Lower lobe of right lung (tissue), 2 donors: Measurements from ENCODE around the gene SHLD2. TPM values are rescaled to one million over a fixed set of nuclear protein-coding genes. Genes with fewer than 3 reads are reported as not detected.
"Not testable (repeated sequence)": the region's sequence is repeated elsewhere in the genome, so short reads cannot be mapped to it uniquely, and the experiment has no call there.

Experiments used
- ATAC-seq, 2 donors: fragments of 200-7000 bp; cut with Tn5 transposase; one replicate each; pipeline ENCODE4 v1.9.1; 2020 to 2022; ENCODE audit warnings: mild to moderate bottlenecking in 2 of 2, moderate library complexity in 2 of 2
- DNase-seq: peaks from one replicate; pipeline ENCODE4 v3.0.0-alpha.2; 2020
- H3K27ac ChIP-seq: fragments of 200-600 bp; one replicate; pipeline ENCODE4 v1.8.0; 2022
- H3K27me3 ChIP-seq: fragments of 200-600 bp; one replicate; pipeline ENCODE4 v1.8.0; 2022; ENCODE audit warnings: low read depth
- H3K36me3 ChIP-seq: fragments of 200-600 bp; one replicate; pipeline ENCODE4 v1.8.0; 2022; ENCODE audit warnings: mild to moderate bottlenecking
- H3K4me1 ChIP-seq: fragments of 200-600 bp; one replicate; pipeline ENCODE4 v1.8.0; 2022
- H3K4me3 ChIP-seq: fragments of 200-600 bp; one replicate; pipeline ENCODE4 v1.8.0; 2022; ENCODE audit warnings: mild to moderate bottlenecking
- H3K9me3 ChIP-seq: fragments of 200-600 bp; one replicate; pipeline ENCODE4 v1.8.0; 2022
- intact Hi-C: fragments of 100-400 bp; cut with DNase I; formaldehyde crosslinking; loops from one replicate; pipeline ENCODE4 v1.11.0; 2022
- total RNA-seq: library from RNA; stranded (reverse); fragmentation: NEBNext Ultra II Directional; extraction: Animal tissue kit (Norgen Biotek cat#: 25700); gene quantifications from one replicate; pipeline ENCODE4 v1.2.1, GENCODE V29; 2021
- donor health status: DM: no; HTN: yes; CAD: no; lungs with severe emphysema.

Gene SHLD2
- total RNA-seq, 1 donor from 2014 or later: 23.2 TPM

- H3K4me1 ChIP-seq, H3K4me3 ChIP-seq, DNase-seq, intact Hi-C loops, H3K27me3 ChIP-seq, H3K9me3 ChIP-seq, ATAC-seq, H3K27ac ChIP-seq: not testable (repeated sequence)
- H3K36me3 ChIP-seq: peaks cover 20% of the 10 kb centered on the region
Observed at GRCh38 chr10:87191841-87192240, 96.8 kb downstream of the SHLD2 start.

DNA sequence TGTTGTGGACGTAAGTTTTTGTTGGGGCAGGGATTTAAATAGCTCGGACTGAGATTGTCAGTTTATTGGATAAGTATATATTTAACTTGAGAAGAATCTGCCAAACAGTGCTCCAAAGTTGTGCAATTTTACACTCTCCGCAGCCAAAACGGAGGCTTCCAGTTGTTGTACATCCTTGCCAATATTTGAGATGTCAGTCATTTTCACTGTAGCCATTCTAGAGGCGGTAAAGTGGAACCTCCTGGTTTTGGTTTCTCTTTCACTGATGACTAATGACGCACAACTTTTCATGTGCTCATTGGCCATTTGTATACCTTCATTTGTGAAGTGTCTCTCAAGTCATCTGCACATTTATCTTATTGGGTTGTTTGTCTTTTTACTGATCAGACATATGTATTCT lies 105.9 kb downstream of the SHLD2 start:
- H3K27ac ChIP-seq, intact Hi-C loops, H3K4me1 ChIP-seq, DNase-seq, H3K9me3 ChIP-seq, H3K36me3 ChIP-seq, H3K27me3 ChIP-seq: not testable (repeated sequence)
- peak overlapping the region; percentile 31 for H3K4me3 ChIP-seq
- ATAC-seq: peak; percentile 46 to 76

- H3K36me3 ChIP-seq, intact Hi-C loops, H3K9me3 ChIP-seq, H3K27ac ChIP-seq, H3K27me3 ChIP-seq, H3K4me3 ChIP-seq, DNase-seq, H3K4me1 ChIP-seq: not testable (repeated sequence)
- ATAC-seq: peak; percentile 12 to 49
Observed at GRCh38 chr10:87204801-87205200, 109.8 kb downstream of the SHLD2 start.

GRCh38 chr10:87206922-87207321 lies 111.9 kb downstream of the SHLD2 start:
- H3K9me3 ChIP-seq, ATAC-seq, intact Hi-C loops, H3K4me3 ChIP-seq, H3K27me3 ChIP-seq, DNase-seq, H3K36me3 ChIP-seq, H3K4me1 ChIP-seq, H3K27ac ChIP-seq: not testable (repeated sequence)

GRCh38 chr10:87210309-87210708 lies 115.3 kb downstream of the SHLD2 start:
- H3K9me3 ChIP-seq, H3K27me3 ChIP-seq, ATAC-seq, DNase-seq, intact Hi-C loops, H3K36me3 ChIP-seq, H3K27ac ChIP-seq, H3K4me3 ChIP-seq, H3K4me1 ChIP-seq: not testable (repeated sequence)

GRCh38 chr10:87211848-87212247 lies 116.8 kb downstream of the SHLD2 start:
- DNase-seq, H3K4me1 ChIP-seq, intact Hi-C loops, H3K4me3 ChIP-seq, H3K9me3 ChIP-seq, ATAC-seq, H3K36me3 ChIP-seq, H3K27me3 ChIP-seq, H3K27ac ChIP-seq: not testable (repeated sequence)

DNA sequence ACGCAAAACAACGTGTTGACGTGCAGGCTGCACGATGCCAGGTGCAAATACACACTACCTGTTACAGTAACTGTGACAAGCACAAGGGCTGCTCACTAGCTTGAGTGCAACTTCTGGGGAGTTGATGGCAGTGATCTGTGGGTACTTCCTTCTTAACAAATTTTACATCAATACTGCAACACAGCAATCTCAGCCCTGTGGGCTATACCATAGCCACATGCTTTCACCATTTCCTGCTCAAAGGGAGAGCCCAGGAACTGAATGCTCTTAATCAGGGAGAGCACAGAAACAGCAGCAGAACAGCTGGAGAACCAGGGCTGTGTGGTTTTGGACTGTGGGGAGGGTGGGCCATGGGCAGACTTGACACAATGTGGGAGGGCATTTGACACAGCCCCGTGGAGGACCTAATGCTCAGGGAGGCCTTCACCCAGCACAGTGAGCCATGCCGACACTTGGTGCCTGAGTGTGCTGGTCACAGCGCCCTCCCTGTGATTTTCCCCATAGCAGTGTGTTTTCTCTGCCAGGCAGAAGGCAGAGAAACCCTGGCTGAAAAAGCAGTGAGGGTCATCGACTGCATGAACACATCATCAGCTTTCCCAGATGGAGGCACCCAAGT lies 118.3 kb downstream of the SHLD2 start:
- H3K27ac ChIP-seq, H3K36me3 ChIP-seq, intact Hi-C loops, H3K4me3 ChIP-seq, H3K9me3 ChIP-seq, H3K4me1 ChIP-seq, H3K27me3 ChIP-seq, DNase-seq: not testable (repeated sequence)
- peak; percentile 9 to 47 for ATAC-seq

DNA sequence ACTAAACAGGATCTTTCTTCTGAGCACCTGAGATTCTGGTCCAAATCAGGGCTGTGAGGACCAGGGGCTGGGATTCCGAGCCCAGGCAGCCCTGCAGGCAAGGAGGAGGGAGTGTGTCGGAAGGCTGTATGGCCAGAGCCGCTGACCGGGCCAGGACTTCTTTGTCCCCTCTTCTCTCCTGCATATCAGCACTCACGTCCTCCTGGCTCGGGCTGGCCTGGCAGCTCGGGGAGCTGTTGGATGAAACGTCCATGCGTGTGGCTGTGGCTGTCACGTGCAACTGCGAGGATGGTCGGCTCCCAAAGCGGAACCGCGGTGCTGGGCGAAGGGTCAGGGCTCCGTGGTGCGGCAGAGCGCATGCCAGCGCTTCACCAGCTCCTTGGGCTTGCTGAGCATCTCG lies 118.8 kb downstream of the SHLD2 start:
- ATAC-seq: peak in 1 of 2 donors; percentile 15
- intact Hi-C loops, H3K9me3 ChIP-seq, H3K4me1 ChIP-seq, DNase-seq, H3K27me3 ChIP-seq, H3K36me3 ChIP-seq, H3K27ac ChIP-seq, H3K4me3 ChIP-seq: not testable (repeated sequence)

GRCh38 chr10:87216120-87216519 lies 121.1 kb downstream of the SHLD2 start:
- ATAC-seq: peak; percentile 57 to 73
- H3K27ac ChIP-seq: peak overlapping the region; percentile 31
- H3K36me3 ChIP-seq, H3K4me1 ChIP-seq, H3K4me3 ChIP-seq, H3K27me3 ChIP-seq, intact Hi-C loops, H3K9me3 ChIP-seq: not testable (repeated sequence)
- peak; percentile 54 for DNase-seq

DNA sequence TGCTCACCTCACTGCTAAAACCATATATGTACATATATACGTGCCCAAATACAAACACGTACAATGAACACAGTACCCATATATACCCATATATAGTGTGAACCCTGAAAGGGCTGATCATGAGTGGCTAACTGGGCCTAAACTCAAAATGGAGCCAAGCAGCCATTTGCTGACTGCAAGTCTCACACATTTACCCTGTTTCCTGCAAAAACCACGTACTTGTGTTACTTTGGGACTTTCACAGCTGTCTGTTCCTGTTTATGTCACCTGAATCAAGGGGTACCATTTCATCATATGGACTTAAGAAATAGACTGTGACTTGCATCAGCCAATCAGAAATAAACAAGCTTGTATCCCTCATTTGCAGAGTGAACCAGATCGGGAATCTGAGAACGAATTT lies 124.4 kb downstream of the SHLD2 start:
- ATAC-seq, H3K9me3 ChIP-seq, intact Hi-C loops, H3K4me3 ChIP-seq, DNase-seq, H3K4me1 ChIP-seq, H3K36me3 ChIP-seq, H3K27me3 ChIP-seq, H3K27ac ChIP-seq: not testable (repeated sequence)

- H3K9me3 ChIP-seq, H3K27ac ChIP-seq, H3K4me3 ChIP-seq, ATAC-seq, DNase-seq, intact Hi-C loops, H3K27me3 ChIP-seq, H3K36me3 ChIP-seq, H3K4me1 ChIP-seq: not testable (repeated sequence)
Observed at GRCh38 chr10:87222789-87223188, 127.8 kb downstream of the SHLD2 start.

GRCh38 chr10:87225148-87225547 lies 130.1 kb downstream of the SHLD2 start, which contains the start of gene NUTM2A:
Gene NUTM2A (plus strand): TSS chr10:87225448. CDS start chr10:87225831, 383 bp downstream.
- DNase-seq, H3K9me3 ChIP-seq, H3K27ac ChIP-seq, H3K4me3 ChIP-seq, H3K27me3 ChIP-seq, H3K4me1 ChIP-seq, ATAC-seq, H3K36me3 ChIP-seq, intact Hi-C loops: not testable (repeated sequence)

DNA sequence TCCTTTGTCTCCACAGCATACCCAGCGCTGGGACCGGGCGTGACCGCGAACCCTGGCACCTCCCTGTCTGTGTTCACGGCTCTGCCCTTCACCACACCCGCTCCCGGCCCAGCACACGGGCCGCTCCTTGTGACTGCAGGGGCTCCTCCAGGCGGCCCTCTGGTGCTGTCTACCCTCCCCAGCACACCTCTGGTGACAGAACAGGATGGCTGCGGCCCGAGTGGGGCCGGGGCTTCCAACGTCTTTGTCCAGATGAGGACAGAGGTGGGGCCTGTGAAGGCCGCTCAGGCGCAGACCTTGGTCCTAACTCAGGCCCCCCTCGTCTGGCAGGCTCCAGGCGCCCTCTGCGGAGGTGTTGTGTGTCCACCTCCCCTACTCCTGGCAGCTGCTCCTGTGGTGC lies 133.2 kb downstream of the SHLD2 start:
- DNase-seq, H3K27me3 ChIP-seq, H3K27ac ChIP-seq, H3K4me3 ChIP-seq, ATAC-seq, H3K9me3 ChIP-seq, H3K36me3 ChIP-seq, intact Hi-C loops, H3K4me1 ChIP-seq: not testable (repeated sequence)

DNA sequence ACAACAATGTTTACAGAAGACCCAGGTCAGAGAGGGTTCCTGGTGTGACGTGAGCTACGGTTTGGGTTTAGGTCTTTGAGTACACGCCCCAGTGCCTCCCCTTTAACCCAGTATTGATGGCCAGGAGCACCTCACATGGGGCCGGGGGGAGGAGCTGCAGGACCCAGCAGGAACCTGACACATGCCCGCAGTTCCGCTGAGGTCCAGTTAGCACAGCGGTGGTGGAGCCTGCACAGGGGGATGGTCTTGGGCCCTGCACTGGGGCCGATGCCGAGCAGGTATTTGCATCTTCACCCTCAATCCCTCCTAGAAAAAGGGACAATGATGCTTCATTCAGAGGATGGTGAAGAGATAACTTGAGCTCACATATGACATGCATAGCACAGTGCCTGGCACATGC lies 134.2 kb downstream of the SHLD2 start:
- H3K36me3 ChIP-seq, H3K27ac ChIP-seq, H3K4me1 ChIP-seq, H3K9me3 ChIP-seq, intact Hi-C loops, H3K4me3 ChIP-seq, H3K27me3 ChIP-seq, ATAC-seq, DNase-seq: not testable (repeated sequence)
